Caco-2 (cell line): ENCODE measurements around the gene GALNTL6. TPM values are rescaled to one million over a fixed set of nuclear protein-coding genes. Genes with fewer than 3 reads are reported as not detected.

Source experiments
- BruUV-seq: library from RNA; stranded (reverse); fragments of 400-500 nt; replicated peaks from 2 replicates; lab custom pipeline; 2021; lab: Mats Ljungman, UMichigan
- CTCF ChIA-PET: fragments of 300-600 bp; sonication (Branson Sonifier 250); formaldehyde crosslinking; loops from one replicate; lab custom pipeline; 2022; ENCODE audit warnings: antibody characterized with exemption; lab: Charles Lee
- POLR2A ChIA-PET: fragments of 300-600 bp; sonication (Branson Sonifier 250); formaldehyde crosslinking; loops from one replicate; lab custom pipeline; 2022; ENCODE audit warnings: antibody characterized with exemption; lab: Charles Lee
- DNase-seq, 2 experiments: peaks; one replicate each; pipeline versions ENCODE4 v3.0.0 to v3.0.0-alpha.2; 2020 to 2022
- H3K27me3 ChIP-seq: replicated peaks from 2 replicates; pipeline ENCODE4 v1.6.0; 2011; ENCODE audit warnings: low read length; ENCODE audit not compliant: control insufficient read depth, insufficient read depth
- H3K36me3 ChIP-seq: 2 replicates; pipeline ENCODE4 v1.5.1; 2011; ENCODE audit warnings: low read length; ENCODE audit not compliant: control insufficient read depth, insufficient read depth
- H3K4me1 ChIP-seq: fragments of 250-450 bp; sonication (Bioruptor Pico); 2 replicates; pipeline ENCODE4 v1.5.1; 2020; ENCODE audit warnings: mild to moderate bottlenecking
- H3K4me3 ChIP-seq: 2 replicates; pipeline ENCODE4 v1.5.1; 2011; ENCODE audit warnings: low read depth, mild to moderate bottlenecking, control low read depth, low read length
- H3K9me3 ChIP-seq: fragments of 250-450 bp; sonication (Bioruptor Pico); 2 replicates; pipeline ENCODE4 v1.5.1; 2020; ENCODE audit warnings: mild to moderate bottlenecking, moderate library complexity
- H3K27ac Mint-ChIP-seq: one replicate; pipeline ENCODE4 v1.8.0; 2022; ENCODE audit warnings: mixed read lengths; ENCODE audit not compliant: unreplicated experiment
- H3K27me3 Mint-ChIP-seq: one replicate; pipeline ENCODE4 v1.8.0; 2022; ENCODE audit warnings: mixed read lengths; ENCODE audit not compliant: insufficient read depth, unreplicated experiment
- H3K36me3 Mint-ChIP-seq: one replicate; pipeline ENCODE4 v1.8.0; 2022; ENCODE audit warnings: mild to moderate bottlenecking, mixed read lengths; ENCODE audit not compliant: insufficient read depth, unreplicated experiment
- H3K4me1 Mint-ChIP-seq: one replicate; pipeline ENCODE4 v1.8.0; 2022; ENCODE audit warnings: low read depth, mixed read lengths; ENCODE audit not compliant: unreplicated experiment
- H3K4me3 Mint-ChIP-seq: one replicate; pipeline ENCODE4 v1.8.0; 2022; ENCODE audit warnings: mild to moderate bottlenecking, moderate library complexity, mixed read lengths; ENCODE audit not compliant: unreplicated experiment
- H3K9me3 Mint-ChIP-seq: one replicate; pipeline ENCODE4 v1.8.0; 2022; ENCODE audit warnings: mixed read lengths; ENCODE audit not compliant: unreplicated experiment
- CTCF ChIP-seq, 2 experiments: fragments of 200-600 bp in 1 of 2; IDR thresholded peaks; 1 replicate in 1 of 2; 2 replicates in 1 of 2; pipeline versions ENCODE4 v1.5.1 to v1.8.0; 2011 to 2022; ENCODE audit warnings: antibody characterized with exemption in 1 of 2, control low read depth in 1 of 2, inconsistent platforms in 1 of 2, low read depth in 1 of 2, low read length in 1 of 2, mild to moderate bottlenecking in 1 of 2, moderate library complexity in 1 of 2; ENCODE audit not compliant: insufficient read depth in 1 of 2, severe bottlenecking in 1 of 2, unreplicated experiment in 1 of 2
- intact Hi-C: fragments of 100-400 bp; cut with micrococcal nuclease; formaldehyde crosslinking; loops from one replicate; pipeline ENCODE4 v1.10.0; 2022; ENCODE audit not compliant: unreplicated experiment
- total RNA-seq: library from RNA; stranded (reverse); gene quantifications from 2 replicates; pipeline ENCODE4 v1.2.3, GENCODE V29; 2022

GALNTL6 gene
- total RNA-seq, 1 experiment from 2014 or later: not detected

GRCh38 chr4:172040766-172041165, 227.6 kb downstream of the GALNTL6 start:
- POLR2A ChIA-PET: no interaction called here
- no peaks in the 10 kb centered on the region for H3K9me3 Mint-ChIP-seq
- Histone ChIP-seq H3K27me3 (no peaks in the 10 kb centered on the region), H3K4me3 (no peak overlapping the region), H3K36me3 (no peaks in the 10 kb centered on the region), H3K9me3 (no peaks in the 10 kb centered on the region), H3K4me1 (no peaks in the 10 kb centered on the region)
- BruUV-seq: no TSS peak
- CTCF ChIA-PET: no interaction called here
- H3K27me3 Mint-ChIP-seq: no peaks in the 10 kb centered on the region
- H3K27ac Mint-ChIP-seq: no peak overlapping the region
- no peaks in the 10 kb centered on the region for H3K4me1 Mint-ChIP-seq
- H3K4me3 Mint-ChIP-seq: no peak overlapping the region
- no peak for TF ChIP-seq CTCF (IDR thresholded peaks at IDR 0.05; ENCODE audit: insufficient read depth in 1 of 2, low read depth in 1 of 2, low read length in 1 of 2, severe bottlenecking in 1 of 2, unreplicated experiment in 1 of 2)
- H3K36me3 Mint-ChIP-seq: no peaks in the 10 kb centered on the region
- no peak for DNase-seq
- intact Hi-C loops: no loop called here

- Mint-ChIP-seq H3K9me3 (no peaks in the 10 kb centered on the region), H3K27ac (no peak overlapping the region), H3K4me3 (no peak overlapping the region), H3K27me3 (peaks cover 3% of the 10 kb centered on the region), H3K36me3 (no peaks in the 10 kb centered on the region), H3K4me1 (no peaks in the 10 kb centered on the region)
- Histone ChIP-seq H3K9me3 (no peaks in the 10 kb centered on the region), H3K4me3 (no peak overlapping the region), H3K36me3 (no peaks in the 10 kb centered on the region), H3K4me1 (no peaks in the 10 kb centered on the region), H3K27me3 (no peaks in the 10 kb centered on the region)
- no TSS peak for BruUV-seq
- POLR2A ChIA-PET: no interaction called here
- DNase-seq: no peak
- CTCF ChIA-PET: no interaction called here
- intact Hi-C loops: no loop called here
- no peak for TF ChIP-seq CTCF (IDR thresholded peaks at IDR 0.05; ENCODE audit: insufficient read depth in 1 of 2, low read depth in 1 of 2, low read length in 1 of 2, severe bottlenecking in 1 of 2, unreplicated experiment in 1 of 2)
Observed at GRCh38 chr4:172042714-172043114, 229.5 kb downstream of the GALNTL6 start.

- H3K4me3 Mint-ChIP-seq: no peak overlapping the region
- intact Hi-C loops: no loop called here
- peaks cover 3% of the 10 kb centered on the region for H3K27me3 Mint-ChIP-seq
- TF ChIP-seq CTCF (IDR thresholded peaks at IDR 0.05; ENCODE audit: insufficient read depth in 1 of 2, low read depth in 1 of 2, low read length in 1 of 2, severe bottlenecking in 1 of 2, unreplicated experiment in 1 of 2): no peak
- BruUV-seq: no TSS peak
- no peaks in the 10 kb centered on the region for H3K9me3 ChIP-seq
- POLR2A ChIA-PET: no interaction called here
- no peak overlapping the region for H3K4me3 ChIP-seq
- H3K27me3 ChIP-seq: no peaks in the 10 kb centered on the region
- CTCF ChIA-PET: no interaction called here
- no peak overlapping the region for H3K27ac Mint-ChIP-seq
- H3K36me3 Mint-ChIP-seq: no peaks in the 10 kb centered on the region
- H3K36me3 ChIP-seq: no peaks in the 10 kb centered on the region
- H3K4me1 Mint-ChIP-seq: no peaks in the 10 kb centered on the region
- H3K4me1 ChIP-seq: no peaks in the 10 kb centered on the region
- no peaks in the 10 kb centered on the region for H3K9me3 Mint-ChIP-seq
- DNase-seq: no peak
Observed at GRCh38 chr4:172045981-172046380, 232.8 kb downstream of the GALNTL6 start.
